GM12864 (cell line): ENCODE measurements around the gene SUGT1.
A peak's percentile ranks its signal among the peaks of the same experiment; 100 is the strongest.
"Not testable (repeated sequence)": the region's sequence is repeated elsewhere in the genome, so short reads cannot be mapped to it uniquely, and the experiment has no call there.

Experiments
- DNase-seq: peaks from one replicate; pipeline ENCODE4 v3.0.0-alpha.2; 2011; ENCODE audit warnings: low read depth
- H3K4me3 ChIP-seq: 2 replicates; pipeline ENCODE4 v1.5.1; 2011; ENCODE audit warnings: mild to moderate bottlenecking, low read depth, low read length, control low read depth
- TF ChIP-seq, protein P1 (sequence below): IDR thresholded peaks from 2 replicates; pipeline ENCODE4 v1.5.1; 2011; ENCODE audit warnings: low read depth, mild to moderate bottlenecking, moderate library complexity, low read length, control low read depth, inconsistent platforms; ENCODE audit errors: missing control alignments

SUGT1 gene

DNA sequence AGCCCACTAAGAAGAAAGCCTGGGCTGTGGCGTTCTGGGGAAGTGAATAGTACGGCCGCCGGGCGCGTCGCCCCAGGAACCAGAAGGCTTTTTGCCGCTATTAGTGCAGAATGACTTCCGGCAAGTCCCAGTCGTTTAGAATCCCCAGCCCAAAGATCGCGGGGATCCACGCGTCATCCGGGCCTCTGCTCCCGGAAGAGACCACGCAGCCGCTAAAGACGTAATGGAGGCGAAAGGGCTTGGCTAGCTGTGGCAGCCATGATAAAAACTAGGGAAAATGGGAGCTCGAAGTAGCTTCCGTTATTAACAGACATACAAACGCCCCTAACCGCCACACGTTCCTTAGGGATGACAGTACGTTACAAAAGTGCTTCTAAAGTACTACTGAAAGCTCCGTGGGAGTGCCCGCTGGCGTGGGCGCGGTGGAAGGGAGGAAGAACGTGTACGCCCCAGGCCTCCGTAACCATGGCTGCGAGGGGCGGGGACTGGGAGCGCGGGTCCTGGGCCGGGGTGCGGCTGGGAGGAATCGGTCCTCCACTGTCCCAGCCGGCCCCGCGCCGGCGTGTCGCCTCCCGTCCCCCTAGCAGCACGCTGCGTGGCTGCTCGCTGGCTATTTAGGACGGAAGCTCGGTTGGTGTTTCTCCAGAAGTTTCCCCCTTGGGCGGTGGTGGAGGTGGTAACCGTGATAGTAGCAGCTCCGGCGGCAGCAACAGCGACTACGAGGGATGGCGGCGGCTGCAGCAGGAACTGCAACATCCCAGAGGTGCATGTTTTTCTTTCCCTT, at the start of gene SUGT1:
Gene SUGT1 (plus strand): TSS at position 641 of the 784 bp plus-strand sequence. CDS start 85 bp downstream, at position 726.
- peak within 1 kb of the TSS; percentile 86 for H3K4me3 ChIP-seq
- TF ChIP-seq, protein P1, sequence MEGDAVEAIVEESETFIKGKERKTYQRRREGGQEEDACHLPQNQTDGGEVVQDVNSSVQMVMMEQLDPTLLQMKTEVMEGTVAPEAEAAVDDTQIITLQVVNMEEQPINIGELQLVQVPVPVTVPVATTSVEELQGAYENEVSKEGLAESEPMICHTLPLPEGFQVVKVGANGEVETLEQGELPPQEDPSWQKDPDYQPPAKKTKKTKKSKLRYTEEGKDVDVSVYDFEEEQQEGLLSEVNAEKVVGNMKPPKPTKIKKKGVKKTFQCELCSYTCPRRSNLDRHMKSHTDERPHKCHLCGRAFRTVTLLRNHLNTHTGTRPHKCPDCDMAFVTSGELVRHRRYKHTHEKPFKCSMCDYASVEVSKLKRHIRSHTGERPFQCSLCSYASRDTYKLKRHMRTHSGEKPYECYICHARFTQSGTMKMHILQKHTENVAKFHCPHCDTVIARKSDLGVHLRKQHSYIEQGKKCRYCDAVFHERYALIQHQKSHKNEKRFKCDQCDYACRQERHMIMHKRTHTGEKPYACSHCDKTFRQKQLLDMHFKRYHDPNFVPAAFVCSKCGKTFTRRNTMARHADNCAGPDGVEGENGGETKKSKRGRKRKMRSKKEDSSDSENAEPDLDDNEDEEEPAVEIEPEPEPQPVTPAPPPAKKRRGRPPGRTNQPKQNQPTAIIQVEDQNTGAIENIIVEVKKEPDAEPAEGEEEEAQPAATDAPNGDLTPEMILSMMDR, result peak; percentile 85

DNA sequence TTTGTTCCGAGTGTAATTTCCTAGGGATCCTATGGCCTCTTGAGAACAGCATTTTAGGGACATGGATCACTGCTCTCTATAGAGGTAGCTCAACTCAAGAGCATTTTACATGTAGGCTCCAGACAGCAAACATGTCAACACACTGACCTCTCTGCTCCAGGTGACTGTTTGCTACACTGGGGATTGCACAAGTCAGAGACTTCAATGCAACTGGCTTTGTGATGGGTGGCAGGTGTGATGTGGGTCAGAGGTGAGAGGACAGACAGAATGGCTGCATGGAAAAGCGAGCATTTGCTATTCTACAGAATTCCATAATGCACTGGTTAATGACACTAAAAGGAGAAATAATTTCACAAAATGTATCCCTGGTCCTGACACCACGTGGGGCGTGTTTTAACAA, 49.3 kb upstream of the SUGT1 start:
- not testable (repeated sequence) for H3K4me3 ChIP-seq, DNase-seq

More for the DNA sequence above, at the start of gene SUGT1:
- peak; percentile 93 for DNase-seq

DNA sequence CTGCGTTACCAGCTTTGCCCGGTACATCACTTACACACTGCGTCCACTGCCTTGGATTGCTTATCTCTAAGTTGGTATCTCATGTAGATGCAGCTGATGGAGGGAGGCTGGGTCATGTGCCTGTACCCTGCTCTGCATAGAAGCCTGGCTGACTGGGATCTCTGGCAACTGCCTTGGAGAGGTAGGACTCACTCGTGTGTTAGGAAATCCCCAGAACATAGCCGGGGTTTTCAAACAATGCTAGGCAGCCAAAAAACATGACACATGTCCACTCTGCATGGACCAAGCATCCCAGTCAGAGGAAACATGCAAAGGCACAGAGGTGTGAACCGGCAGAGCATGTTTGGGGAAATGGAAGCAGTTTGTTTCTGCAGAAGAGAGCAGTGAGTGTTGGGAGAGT, 46.5 kb upstream of the SUGT1 start:
- not testable (repeated sequence) for DNase-seq, H3K4me3 ChIP-seq

GRCh38 chr13:52606795-52607194, 45.8 kb upstream of the SUGT1 start:
- DNase-seq, H3K4me3 ChIP-seq: not testable (repeated sequence)

DNA sequence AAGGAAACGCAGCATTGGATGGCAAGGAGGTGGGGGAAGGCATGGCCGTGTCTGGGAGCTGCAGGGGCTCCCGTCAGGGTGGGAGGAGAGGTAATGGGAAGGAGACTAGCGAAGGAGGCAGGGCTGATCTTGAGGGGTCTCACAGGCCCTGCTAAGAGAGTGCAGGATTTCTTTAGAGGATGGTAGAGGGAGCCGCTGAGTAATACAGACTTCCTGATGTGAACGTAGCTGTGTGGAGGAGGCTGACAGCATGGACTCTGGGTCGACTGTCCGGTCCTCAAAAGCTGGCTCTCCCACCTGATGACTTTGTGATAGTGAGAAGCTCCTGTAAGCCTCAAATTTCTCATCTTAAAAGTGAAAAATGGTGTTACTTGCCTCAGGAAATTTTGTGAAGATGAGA, 44.5 kb upstream of the SUGT1 start:
- not testable (repeated sequence) for H3K4me3 ChIP-seq, DNase-seq

DNA sequence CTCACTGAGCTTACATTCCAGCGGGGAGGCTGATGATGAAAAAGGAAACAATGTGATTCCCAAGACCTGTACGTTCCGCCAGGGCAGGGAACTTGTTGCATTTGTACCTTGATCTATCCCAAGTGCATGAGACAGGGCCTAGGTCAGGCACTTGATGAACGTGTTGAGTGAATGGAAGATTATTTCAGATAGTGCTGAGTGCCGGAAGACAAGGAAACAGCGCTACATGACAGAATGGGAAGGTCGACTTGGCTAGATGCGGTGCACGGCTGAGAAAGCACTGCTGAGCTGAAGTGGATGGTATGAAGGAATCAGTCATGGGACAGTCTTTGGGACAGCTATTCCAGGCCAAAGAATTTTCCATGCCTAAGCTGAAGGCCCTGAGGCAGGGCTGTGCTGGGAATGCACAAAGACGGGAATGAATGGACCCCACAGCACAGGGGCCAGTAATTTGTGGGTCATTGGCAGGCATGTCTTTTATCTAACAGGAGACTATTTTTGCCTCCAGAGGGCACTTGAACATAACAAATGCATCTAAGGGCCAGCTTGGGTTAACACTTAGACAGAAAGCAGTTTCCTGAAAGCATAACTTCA, 43.5 kb upstream of the SUGT1 start:
- H3K4me3 ChIP-seq, DNase-seq: not testable (repeated sequence)
- TF ChIP-seq, protein P1, result peak; percentile 44

DNA sequence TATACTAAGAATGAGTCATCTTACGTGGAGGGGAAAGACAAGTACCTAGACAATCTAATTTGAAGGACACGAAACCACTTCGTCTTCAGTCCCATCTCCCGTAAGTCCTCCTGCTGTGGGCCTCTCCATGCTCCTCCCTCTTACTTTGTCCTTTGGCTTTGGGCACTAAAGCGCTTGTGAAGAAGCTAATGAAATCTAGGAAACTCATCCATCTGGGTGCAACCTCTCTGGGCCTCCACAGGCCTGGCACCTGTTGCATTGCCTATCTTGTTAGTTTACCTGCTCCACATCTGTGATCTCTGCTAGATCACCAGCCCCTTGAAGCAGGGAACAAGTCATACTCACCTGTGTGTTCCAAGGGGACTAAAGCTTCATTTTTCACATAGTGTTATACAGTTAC, 42.5 kb upstream of the SUGT1 start:
- DNase-seq, H3K4me3 ChIP-seq: not testable (repeated sequence)

DNA sequence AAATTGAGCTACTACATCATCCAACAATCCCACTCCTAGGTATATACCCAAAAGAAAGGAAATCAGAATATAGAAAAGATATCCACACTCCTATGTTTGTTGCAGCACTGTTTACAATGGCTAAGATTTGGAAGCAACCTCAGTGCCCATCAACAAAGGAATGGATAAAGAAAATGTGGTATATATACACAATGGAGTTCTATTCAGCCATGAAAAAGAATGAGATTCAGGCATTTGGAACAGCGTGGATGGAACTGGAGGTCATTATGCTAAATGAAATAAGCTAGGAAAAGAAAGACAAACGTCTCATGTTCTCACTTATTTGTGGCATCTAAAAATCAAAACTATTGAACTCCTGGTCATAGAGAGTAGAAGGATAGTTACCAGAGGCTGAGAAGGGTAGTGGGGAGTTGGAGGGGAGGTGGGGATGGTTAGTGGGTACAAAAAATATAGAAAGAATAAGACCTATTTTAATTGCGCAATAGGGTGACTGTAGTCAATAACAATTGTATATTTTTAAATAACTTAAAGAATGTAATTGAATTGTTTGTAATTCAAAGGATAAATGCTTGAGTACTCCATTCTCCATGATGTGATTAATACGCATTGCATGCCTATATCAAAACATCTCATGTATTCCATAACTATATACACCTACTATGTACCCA, 37.4 kb upstream of the SUGT1 start:
- no peak for DNase-seq
- no peak overlapping the region for H3K4me3 ChIP-seq
- TF ChIP-seq, protein P1, result no peak

GRCh38 chr13:52615812-52616211, 36.8 kb upstream of the SUGT1 start:
- TF ChIP-seq, protein P1, result no peak
- H3K4me3 ChIP-seq, result no peak overlapping the region
- DNase-seq, result no peak
